Glutamatergic neuron (in vitro differentiated cells): ENCODE measurements around the gene EXOSC5. TPM values are rescaled to one million over a fixed set of nuclear protein-coding genes. Genes with fewer than 3 reads are reported as not detected.
"Not testable (repeated sequence)": the region's sequence is repeated elsewhere in the genome, so short reads cannot be mapped to it uniquely, and the experiment has no call there.

Experiments
- DNase-seq: peaks from one replicate; pipeline ENCODE4 v3.0.0; 2022
- H3K27ac Mint-ChIP-seq: one replicate; pipeline ENCODE4 v1.8.0; 2020; ENCODE audit warnings: mild to moderate bottlenecking, mixed read lengths, inconsistent platforms; ENCODE audit not compliant: unreplicated experiment
- H3K27me3 Mint-ChIP-seq: one replicate; pipeline ENCODE4 v1.8.0; 2020; ENCODE audit warnings: mild to moderate bottlenecking, moderate library complexity, mixed read lengths, inconsistent platforms; ENCODE audit not compliant: unreplicated experiment
- H3K36me3 Mint-ChIP-seq: one replicate; pipeline ENCODE4 v1.8.0; 2020; ENCODE audit warnings: mild to moderate bottlenecking, mixed read lengths, inconsistent platforms; ENCODE audit not compliant: unreplicated experiment
- H3K4me1 Mint-ChIP-seq: one replicate; pipeline ENCODE4 v1.8.0; 2020; ENCODE audit warnings: mild to moderate bottlenecking, low read depth, mixed read lengths, inconsistent platforms; ENCODE audit not compliant: unreplicated experiment
- H3K4me3 Mint-ChIP-seq: one replicate; pipeline ENCODE4 v1.8.0; 2020; ENCODE audit warnings: mild to moderate bottlenecking, mixed read lengths, inconsistent platforms; ENCODE audit not compliant: unreplicated experiment
- H3K9me3 Mint-ChIP-seq: one replicate; pipeline ENCODE4 v1.8.0; 2020; ENCODE audit warnings: mild to moderate bottlenecking, moderate library complexity, mixed read lengths, inconsistent platforms; ENCODE audit not compliant: unreplicated experiment
- CTCF ChIP-seq: fragments of 200-600 bp; sonication (generic); IDR thresholded peaks from one replicate; pipeline ENCODE4 v1.5.0; 2021; ENCODE audit not compliant: partially characterized antibody, unreplicated experiment
- total RNA-seq: library from RNA; stranded (reverse); fragmentation: NEBNext Ultra II Directional; extraction: Animal tissue kit (Norgen Biotek cat#: 25700); gene quantifications from one replicate; pipeline ENCODE4 v1.2.1, GENCODE V29; 2021; ENCODE audit not compliant: unreplicated experiment

The EXOSC5 gene
- total RNA-seq, 1 donor from 2014 or later, result 18.2 TPM

- H3K27me3 Mint-ChIP-seq, result peaks cover 4% of the 10 kb centered on the region
- H3K9me3 Mint-ChIP-seq, result peaks cover 7% of the 10 kb centered on the region
- no peak overlapping the region for H3K27ac Mint-ChIP-seq
- no peak for TF ChIP-seq CTCF
- no peaks in the 10 kb centered on the region for H3K36me3 Mint-ChIP-seq
- peaks cover 8% of the 10 kb centered on the region for H3K4me1 Mint-ChIP-seq
- DNase-seq, result no peak
- H3K4me3 Mint-ChIP-seq, result no peak overlapping the region
These were observed 25.6 kb downstream of the EXOSC5 start for GRCh38 chr19:41371541-41371940.

GRCh38 chr19:41371119-41371518, 26.0 kb downstream of the EXOSC5 start:
- DNase-seq, H3K36me3 Mint-ChIP-seq, H3K9me3 Mint-ChIP-seq, H3K4me1 Mint-ChIP-seq, H3K27ac Mint-ChIP-seq, H3K27me3 Mint-ChIP-seq, H3K4me3 Mint-ChIP-seq: not testable (repeated sequence)

GRCh38 chr19:41369769-41370168, 27.4 kb downstream of the EXOSC5 start:
- peaks cover 3% of the 10 kb centered on the region for H3K27me3 Mint-ChIP-seq
- DNase-seq, result no peak
- TF ChIP-seq CTCF, result no peak
- peaks cover 4% of the 10 kb centered on the region for H3K9me3 Mint-ChIP-seq
- peaks cover 6% of the 10 kb centered on the region for H3K4me1 Mint-ChIP-seq
- no peaks in the 10 kb centered on the region for H3K36me3 Mint-ChIP-seq
- H3K4me3 Mint-ChIP-seq, result no peak overlapping the region
- H3K27ac Mint-ChIP-seq, result no peak overlapping the region

- DNase-seq, result no peak
- H3K4me3 Mint-ChIP-seq, result no peak overlapping the region
- H3K27me3 Mint-ChIP-seq, result peaks cover 6% of the 10 kb centered on the region
- no peak overlapping the region for H3K27ac Mint-ChIP-seq
- H3K4me1 Mint-ChIP-seq, result no peaks in the 10 kb centered on the region
- no peak for TF ChIP-seq CTCF
- H3K36me3 Mint-ChIP-seq, result no peaks in the 10 kb centered on the region
- H3K9me3 Mint-ChIP-seq, result peaks cover 1% of the 10 kb centered on the region
These were observed 29.3 kb downstream of the EXOSC5 start for GRCh38 chr19:41367848-41368301.

GRCh38 chr19:41366089-41366488, 31.1 kb downstream of the EXOSC5 start:
- no peak for TF ChIP-seq CTCF
- H3K9me3 Mint-ChIP-seq, result no peaks in the 10 kb centered on the region
- H3K4me1 Mint-ChIP-seq, result no peaks in the 10 kb centered on the region
- DNase-seq, result no peak
- no peaks in the 10 kb centered on the region for H3K36me3 Mint-ChIP-seq
- peaks cover 6% of the 10 kb centered on the region for H3K27me3 Mint-ChIP-seq
- peak overlapping the region; percentile 0 for H3K27ac Mint-ChIP-seq
- H3K4me3 Mint-ChIP-seq, result no peak overlapping the region
